OCI-LY7 (cell line): Measurements from ENCODE around the gene ANO3. TPM values are rescaled to one million over a fixed set of nuclear protein-coding genes. Genes with fewer than 3 reads are reported as not detected.

Experiments used
- BruUV-seq: library from RNA; stranded (reverse); fragments of 400-500 nt; replicated peaks from 2 replicates; lab custom pipeline; 2021; lab: Mats Ljungman, UMichigan
- CTCF ChIA-PET: fragments of 300-600 bp; sonication (Branson Sonifier 250); formaldehyde crosslinking; loops from one replicate; lab custom pipeline; 2022; ENCODE audit warnings: antibody characterized with exemption; ENCODE audit not compliant: unreplicated experiment; lab: Charles Lee
- POLR2A ChIA-PET: fragments of 300-600 bp; sonication (Branson Sonifier 250); formaldehyde crosslinking; loops from one replicate; lab custom pipeline; 2022; ENCODE audit warnings: antibody characterized with exemption; lab: Charles Lee
- DNase-seq: peaks from one replicate; pipeline ENCODE4 v3.0.0-alpha.2; 2015; ENCODE audit warnings: low spot score
- H2AFZ ChIP-seq: fragments of 200-600 bp; sonication (generic), shearing (Covaris generic); 2 replicates; pipeline ENCODE4 v1.6.1; 2014; ENCODE audit warnings: mild to moderate bottlenecking, antibody characterized with exemption, low read length, moderate library complexity
- H3K27ac ChIP-seq: fragments of 200-600 bp; sonication (generic); 2 replicates; pipeline ENCODE4 v1.5.1; 2014; ENCODE audit warnings: mixed run types, low read depth, mild to moderate bottlenecking, moderate library complexity, low read length, inconsistent platforms; ENCODE audit not compliant: poor library complexity, severe bottlenecking
- H3K36me3 ChIP-seq: fragments of 200-600 bp; sonication (generic); 2 replicates; pipeline ENCODE4 v1.6.1; 2014; ENCODE audit warnings: mild to moderate bottlenecking, antibody characterized with exemption, low read length, moderate library complexity, mixed read lengths; ENCODE audit not compliant: insufficient read depth
- H3K4me1 ChIP-seq: fragments of 200-600 bp; sonication (generic); 2 replicates; pipeline ENCODE4 v1.5.1; 2014; ENCODE audit warnings: mild to moderate bottlenecking, low read length; ENCODE audit not compliant: insufficient read depth, poor library complexity, severe bottlenecking
- H3K4me2 ChIP-seq: fragments of 200-600 bp; sonication (generic); 2 replicates; pipeline ENCODE4 v1.6.1; 2014; ENCODE audit warnings: mild to moderate bottlenecking, low read length
- H3K4me3 ChIP-seq: fragments of 200-600 bp; sonication (generic); 2 replicates; pipeline ENCODE4 v1.5.1; 2014; ENCODE audit warnings: mild to moderate bottlenecking, low read depth, low read length; ENCODE audit not compliant: poor library complexity, severe bottlenecking
- H3K79me2 ChIP-seq: fragments of 200-600 bp; sonication (generic); 2 replicates; pipeline ENCODE4 v1.6.1; 2016; ENCODE audit warnings: low read depth, mild to moderate bottlenecking, low read length, moderate library complexity, mixed read lengths; ENCODE audit not compliant: insufficient read depth
- H3K9me2 ChIP-seq: fragments of 200-600 bp; sonication (generic); 2 replicates; pipeline ENCODE4 v1.6.1; 2016; ENCODE audit warnings: mild to moderate bottlenecking, low read length, mixed read lengths; ENCODE audit not compliant: insufficient read depth
- H3K9me3 ChIP-seq: fragments of 200-600 bp; sonication (generic); 2 replicates; pipeline ENCODE4 v1.6.1; 2014; ENCODE audit warnings: mild to moderate bottlenecking, mixed run types, low read length, mixed read lengths
- H4K20me1 ChIP-seq: fragments of 200-600 bp; sonication (generic); 2 replicates; pipeline ENCODE4 v1.6.1; 2014; ENCODE audit warnings: mild to moderate bottlenecking, antibody characterized with exemption, low read length, moderate library complexity, mixed read lengths; ENCODE audit not compliant: insufficient read depth
- CTCF ChIP-seq: fragments of 200-600 bp; sonication (generic); conservative IDR thresholded peaks from 2 replicates; pipeline ENCODE4 v1.5.1; 2014; ENCODE audit warnings: mild to moderate bottlenecking, antibody characterized with exemption, low read length, moderate library complexity, mixed read lengths
- EZH2phosphoT487 ChIP-seq: fragments of 200-600 bp; sonication (generic); IDR thresholded peaks from 2 replicates; pipeline ENCODE4 v1.6.1; 2018; ENCODE audit warnings: low read depth, borderline replicate concordance, mild to moderate bottlenecking, mixed run types, antibody characterized with exemption, low read length, moderate library complexity, mixed read lengths
- intact Hi-C: fragments of 100-400 bp; cut with micrococcal nuclease; formaldehyde crosslinking; loops from one replicate; pipeline ENCODE4 v1.10.0; 2022; ENCODE audit not compliant: unreplicated experiment
- total RNA-seq, 2 experiments: library from RNA; depleted of rRNA in 1 of 2; stranded (reverse); fragments of >200 nt in 1 of 2; shearing (Covaris generic) in 1 of 2; gene quantifications; 2 replicates each; pipeline ENCODE4 v1.2.3, GENCODE V29; 2014 to 2022

Gene ANO3
- total RNA-seq, 2 experiments from 2014 or later = 0.03 TPM; not detected in 1

GRCh38 chr11:26608507-26609146 is 276.7 kb downstream of the ANO3 start:
- H3K4me2 ChIP-seq = no peak overlapping the region
- H3K4me3 ChIP-seq = no peak overlapping the region
- intact Hi-C loops = no loop called here
- DNase-seq = no peak
- TF ChIP-seq CTCF (no peak), EZH2phosphoT487 (no peak)
- no peak overlapping the region for H3K27ac ChIP-seq
- no peaks in the 10 kb centered on the region for H3K36me3 ChIP-seq
- no peaks in the 10 kb centered on the region for H3K79me2 ChIP-seq
- POLR2A ChIA-PET = interaction anchor here (0.6 kb wide), 1 partner anchor 1796 kb away, joined by 3 read pairs; no protein-coding TSS in a partner anchor
- CTCF ChIA-PET = no interaction called here
- no peaks in the 10 kb centered on the region for H3K4me1 ChIP-seq
- no peak overlapping the region for H2AFZ ChIP-seq
- H3K9me3 ChIP-seq = no peaks in the 10 kb centered on the region
- H3K9me2 ChIP-seq = no peaks in the 10 kb centered on the region
- no TSS peak for BruUV-seq
- H4K20me1 ChIP-seq = no peaks in the 10 kb centered on the region

GRCh38 chr11:26613759-26614158 is 281.8 kb downstream of the ANO3 start:
- CTCF ChIA-PET = no interaction called here
- no peak overlapping the region for H3K4me3 ChIP-seq
- TF ChIP-seq EZH2phosphoT487 (no peak), CTCF (no peak)
- H3K79me2 ChIP-seq = no peaks in the 10 kb centered on the region
- no peak overlapping the region for H3K4me2 ChIP-seq
- H3K9me2 ChIP-seq = no peaks in the 10 kb centered on the region
- H3K36me3 ChIP-seq = no peaks in the 10 kb centered on the region
- POLR2A ChIA-PET = no interaction called here
- no peaks in the 10 kb centered on the region for H3K9me3 ChIP-seq
- H4K20me1 ChIP-seq = no peaks in the 10 kb centered on the region
- H3K27ac ChIP-seq = no peak overlapping the region
- intact Hi-C loops = no loop called here
- no peak overlapping the region for H2AFZ ChIP-seq
- no peak for DNase-seq
- no peaks in the 10 kb centered on the region for H3K4me1 ChIP-seq
- no TSS peak for BruUV-seq

- Histone ChIP-seq H3K9me2 (no peaks in the 10 kb centered on the region), H3K4me1 (no peaks in the 10 kb centered on the region), H3K4me2 (no peak overlapping the region), H3K27ac (no peak overlapping the region), H2AFZ (no peak overlapping the region), H3K79me2 (no peaks in the 10 kb centered on the region), H3K9me3 (no peaks in the 10 kb centered on the region), H3K36me3 (no peaks in the 10 kb centered on the region), H4K20me1 (no peaks in the 10 kb centered on the region), H3K4me3 (no peak overlapping the region)
- TF ChIP-seq CTCF (no peak), EZH2phosphoT487 (no peak)
- intact Hi-C loops = no loop called here
- BruUV-seq = no TSS peak
- no peak for DNase-seq
- POLR2A ChIA-PET = no interaction called here
- CTCF ChIA-PET = no interaction called here
Measured at GRCh38 chr11:26618441-26618840, 286.5 kb downstream of the ANO3 start.
